Body of pancreas (tissue), 4 donors: ENCODE data around the gene EPB41L3. TPM values are rescaled to one million over a fixed set of nuclear protein-coding genes. Genes with fewer than 3 reads are reported as not detected.

Experiments
- ATAC-seq: fragments of 150-250 bp; one replicate; pipeline ENCODE4 v1.9.1; 2016
- DNase-seq, 4 donors: peaks; one replicate each; pipeline ENCODE4 v3.0.0-alpha.2; 2019
- H3K27ac ChIP-seq, 4 donors: fragments of 200-600 bp; sonication (generic); 1 replicate in 3 of 4; 2 replicates in 1 of 4; pipeline versions ENCODE4 v1.5.1 to v1.6.1; 2016 to 2019; ENCODE audit warnings: mild to moderate bottlenecking in 1 of 4, mixed read lengths in 1 of 4, moderate library complexity in 1 of 4
- H3K27me3 ChIP-seq, 2 donors: fragments of 200-600 bp; sonication (generic); one replicate each; pipeline ENCODE4 v1.6.0; 2016; ENCODE audit warnings: mild to moderate bottlenecking in 1 of 2
- H3K36me3 ChIP-seq, 2 donors: fragments of 200-600 bp; sonication (generic); replicated peaks in 1 of 2; 2 replicates each; pipeline ENCODE4 v1.5.1; 2016; ENCODE audit warnings: low read depth in 2 of 2; ENCODE audit not compliant: insufficient read depth in 1 of 2
- H3K4me1 ChIP-seq: fragments of 200-600 bp; sonication (generic); one replicate; pipeline ENCODE4 v1.6.0; 2016
- H3K4me3 ChIP-seq, 2 donors: fragments of 200-600 bp; sonication (generic); 1 replicate in 1 of 2; 2 replicates in 1 of 2; pipeline ENCODE4 v1.5.1; 2016 to 2019
- H3K9me3 ChIP-seq, 3 donors: fragments of 200-600 bp; sonication (generic); 1 replicate in 2 of 3; 2 replicates in 1 of 3; pipeline ENCODE4 v1.5.1; 2016
- CTCF ChIP-seq, 7 experiments: fragments of 450-650 bp in 4 of 7; fragments of 200-600 bp in 3 of 7; sonication (generic) in 3 of 7; IDR thresholded peaks; one replicate each; pipeline ENCODE4 v1.5.1; 2016 to 2019; ENCODE audit warnings: antibody characterized with exemption in 7 of 7
- POLR2A ChIP-seq, 3 donors: fragments of 450-650 bp; IDR thresholded peaks; one replicate each; pipeline ENCODE4 v1.6.1; 2016; ENCODE audit warnings: antibody characterized with exemption in 3 of 3, mild to moderate bottlenecking in 2 of 3
- WGBS, 2 donors: methylation state at CpG; one replicate each; pipeline ENCODE4 v1.1.5; 2017; 5-methylcytosine and 5-hydroxymethylcytosine counted together
- intact Hi-C: fragments of 100-400 bp; cut with DNase I; formaldehyde crosslinking; loops from one replicate; pipeline ENCODE4 v1.15.1; 2023
- total RNA-seq, 2 donors: library from RNA; depleted of rRNA; stranded (reverse); fragments of >200 nt; gene quantifications; one replicate each; pipeline ENCODE4 v1.1.0, GENCODE V29; 2016

The EPB41L3 gene
- total RNA-seq, 2 donors from 2014 or later: 22.1 to 25.1 TPM

GRCh38 chr18:5506174-5506573 is 37.6 kb downstream of the EPB41L3 start:
- DNase-seq (no peak), ATAC-seq (no peak)
- Histone ChIP-seq H3K36me3 (no peaks in the 10 kb centered on the region), H3K27ac (no peak overlapping the region), H3K27me3 (no peaks in the 10 kb centered on the region), H3K4me3 (no peak overlapping the region), H3K9me3 (no peaks in the 10 kb centered on the region), H3K4me1 (no peaks in the 10 kb centered on the region)
- WGBS, 2 donors: 81 to 93% methylated on average over 8 of the region's 8 CpGs
- intact Hi-C loops: no loop called here
- no peak for TF ChIP-seq CTCF (IDR thresholded peaks at IDR 0.05)
- TF ChIP-seq POLR2A (IDR thresholded peaks at IDR 0.05): no peak

GRCh38 chr18:5503740-5504139 is 40.1 kb downstream of the EPB41L3 start:
- Histone ChIP-seq H3K36me3 (no peaks in the 10 kb centered on the region), H3K4me1 (no peaks in the 10 kb centered on the region), H3K27me3 (no peaks in the 10 kb centered on the region), H3K27ac (no peak overlapping the region), H3K4me3 (no peak overlapping the region), H3K9me3 (no peaks in the 10 kb centered on the region)
- no peak for DNase-seq
- TF ChIP-seq CTCF (IDR thresholded peaks at IDR 0.05): no peak
- no peak for TF ChIP-seq POLR2A (IDR thresholded peaks at IDR 0.05)
- no peak for ATAC-seq
- intact Hi-C loops: no loop called here

- intact Hi-C loops: no loop called here
- ATAC-seq (no peak), DNase-seq (no peak)
- Histone ChIP-seq H3K36me3 (no peaks in the 10 kb centered on the region), H3K27me3 (no peaks in the 10 kb centered on the region), H3K27ac (no peak overlapping the region), H3K4me3 (no peak overlapping the region), H3K9me3 (no peaks in the 10 kb centered on the region), H3K4me1 (no peaks in the 10 kb centered on the region)
- no peak for TF ChIP-seq POLR2A (IDR thresholded peaks at IDR 0.05)
- TF ChIP-seq CTCF (IDR thresholded peaks at IDR 0.05): no peak
- WGBS, 2 donors: 67 to 70% methylated on average over 7 of the region's 7 CpGs
These were observed 43.4 kb downstream of the EPB41L3 start for GRCh38 chr18:5500158-5500939.

- Histone ChIP-seq H3K4me3 (no peak overlapping the region), H3K4me1 (no peaks in the 10 kb centered on the region), H3K36me3 (no peaks in the 10 kb centered on the region), H3K9me3 (no peaks in the 10 kb centered on the region), H3K27me3 (no peaks in the 10 kb centered on the region), H3K27ac (no peak overlapping the region)
- ATAC-seq: no peak
- TF ChIP-seq POLR2A (IDR thresholded peaks at IDR 0.05) (no peak), CTCF (IDR thresholded peaks at IDR 0.05) (no peak)
- intact Hi-C loops: no loop called here
- DNase-seq: no peak
- 95 to 96% methylated on average over 6 of the region's 6 CpGs for WGBS, 2 donors
These were observed 45.3 kb downstream of the EPB41L3 start for GRCh38 chr18:5498452-5498851.

GRCh38 chr18:5496305-5496704 is 47.5 kb downstream of the EPB41L3 start:
- Histone ChIP-seq H3K27ac (no peak overlapping the region), H3K9me3 (no peaks in the 10 kb centered on the region), H3K36me3 (no peaks in the 10 kb centered on the region), H3K4me3 (no peak overlapping the region), H3K27me3 (no peaks in the 10 kb centered on the region), H3K4me1 (no peaks in the 10 kb centered on the region)
- intact Hi-C loops: no loop called here
- DNase-seq: no peak
- ATAC-seq: no peak
- WGBS, 2 donors: 81 to 91% methylated on average over 2 of the region's 2 CpGs
- TF ChIP-seq POLR2A (IDR thresholded peaks at IDR 0.05) (no peak), CTCF (IDR thresholded peaks at IDR 0.05) (no peak)
